H1 (cell line): ENCODE data around the gene C7orf57. TPM values are rescaled to one million over a fixed set of nuclear protein-coding genes. Genes with fewer than 3 reads are reported as not detected.

Source experiments
- POU5F1 ChIP-seq: IDR thresholded peaks from 2 replicates; pipeline ENCODE4 v1.6.1; 2011; ENCODE audit warnings: low read depth, mild to moderate bottlenecking, low read length, moderate library complexity
- RXRA ChIP-seq: IDR thresholded peaks from 2 replicates; pipeline ENCODE4 v1.6.1; 2011; ENCODE audit warnings: low read depth, mild to moderate bottlenecking, low read length, moderate library complexity; ENCODE audit not compliant: insufficient read depth
- polyA plus RNA-seq, 7 experiments: library from polyadenylated mRNA; depleted of rRNA in 3 of 7; stranded (reverse) in 5 of 7; unstranded in 2 of 7; fragments of >200 nt in 5 of 7; fragments of 200-250 nt in 2 of 7; gene quantifications; 1 replicate in 5 of 7; 2 replicates in 1 of 7; 4 replicates in 1 of 7; pipeline versions ENCODE4 v1.2.1 to v1.2.3, GENCODE V29; 2011 to 2013; ENCODE audit warnings: missing spikeins in 2 of 7, mixed read lengths in 2 of 7
- total RNA-seq: library from RNA; stranded (reverse); fragmentation: NEBNext Ultra II Directional; extraction: Animal tissue kit (Norgen Biotek cat#: 25700); gene quantifications from 2 replicates; pipeline ENCODE4 v1.2.1, GENCODE V29; 2021

Gene C7orf57
- total and polyA plus RNA-seq, 2 of the 8 experiments (the other 6 are each of a cell fraction or from before 2014, with no cell fraction given): 0.08 to 0.56 TPM

GRCh38 chr7:48025624-48026023 is 9.7 kb upstream of the C7orf57 start (continued):
- no peak for TF ChIP-seq POU5F1
- no peak for TF ChIP-seq RXRA
